ENCODE data around the gene TOM1L2.

TOM1L2 gene

GRCh38 chr17:17805575-17805974 lies 166.6 kb downstream of the TOM1L2 start:
- H3K36me3 ChIP-seq (ENCODE audit: insufficient read depth, low read length) = peaks cover 70% of the 10 kb centered on the region
- peaks cover 2% of the 10 kb centered on the region for H3K4me1 ChIP-seq (ENCODE audit: insufficient read depth, low read length)
- no peak overlapping the region for H3K4me3 ChIP-seq (ENCODE audit: low read length)
- H3K9me3 ChIP-seq (ENCODE audit: low read length) = no peaks in the 10 kb centered on the region
- no peaks in the 10 kb centered on the region for H3K27me3 ChIP-seq (ENCODE audit: insufficient read depth, low read length)
- H2AFZ ChIP-seq (ENCODE audit: low read depth, low read length) = no peak overlapping the region

DNA sequence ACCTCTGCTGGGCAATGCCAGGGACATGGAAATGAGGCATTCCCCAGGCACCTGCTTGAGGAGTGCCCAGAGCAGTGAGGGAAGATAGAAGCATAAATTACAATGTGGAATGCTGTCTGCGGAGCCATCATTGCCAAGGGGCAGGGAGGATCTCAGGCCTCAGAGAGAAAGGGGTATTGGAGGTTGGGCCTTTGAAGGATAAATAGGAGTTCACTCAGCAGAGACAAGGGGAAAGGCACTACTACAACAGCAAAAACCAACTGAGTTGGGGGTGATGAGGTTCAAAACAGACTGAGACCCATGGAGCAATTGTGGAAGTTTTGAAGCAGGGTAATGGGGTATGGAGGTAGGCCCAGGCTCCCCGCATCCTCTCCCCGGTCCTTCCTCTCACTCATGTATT lies 168.2 kb downstream of the TOM1L2 start:
- Histone ChIP-seq H3K36me3 (ENCODE audit: insufficient read depth, low read length) (peaks cover 75% of the 10 kb centered on the region), H3K27me3 (ENCODE audit: insufficient read depth, low read length) (no peaks in the 10 kb centered on the region)

DNA sequence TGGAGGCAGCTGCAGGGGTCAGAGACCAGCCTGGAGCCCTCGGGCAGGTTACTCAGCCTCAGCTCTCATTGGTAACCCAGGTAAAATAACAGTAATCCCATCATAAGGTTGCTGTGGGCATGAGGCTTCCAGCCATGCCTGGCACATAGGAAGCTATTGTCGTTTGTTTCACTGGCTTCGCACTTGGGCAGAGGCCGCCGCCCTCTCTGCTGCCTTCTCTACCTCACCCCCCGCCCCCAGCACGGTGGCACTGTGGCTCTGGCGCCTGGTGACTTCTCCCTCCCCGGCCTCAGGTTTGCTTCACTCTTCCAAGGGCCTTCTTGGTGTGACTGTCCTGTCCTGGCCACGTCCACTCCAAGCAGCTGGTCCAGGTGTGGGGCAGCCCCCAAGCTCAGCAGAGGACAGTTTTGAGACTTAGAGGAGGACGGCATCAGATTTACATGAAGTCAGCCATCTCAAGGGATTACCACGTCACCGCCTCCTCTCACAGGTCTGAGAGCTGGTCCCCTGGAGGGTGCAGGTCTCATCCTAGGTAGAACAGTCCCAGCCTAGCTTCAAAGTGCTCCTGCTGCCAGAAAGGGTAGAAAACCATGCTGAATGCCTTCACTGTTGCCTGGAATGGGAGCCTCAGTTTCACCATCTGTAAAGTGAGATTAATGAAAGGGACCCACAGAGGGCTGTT lies 170.3 kb downstream of the TOM1L2 start:
- H3K4me3 ChIP-seq (ENCODE audit: low read length) = no peak overlapping the region

More for the DNA sequence above, 168.2 kb downstream of the TOM1L2 start:
- Histone ChIP-seq H2AFZ (ENCODE audit: low read depth, low read length) (no peak overlapping the region), H3K4me1 (ENCODE audit: insufficient read depth, low read length) (peaks cover 5% of the 10 kb centered on the region), H3K9me3 (ENCODE audit: low read length) (no peaks in the 10 kb centered on the region), H3K4me3 (ENCODE audit: low read length) (no peak overlapping the region)

GRCh38 chr17:17800504-17801021 lies 171.6 kb downstream of the TOM1L2 start:
- Histone ChIP-seq H2AFZ (ENCODE audit: low read depth, low read length) (no peak overlapping the region), H3K4me1 (ENCODE audit: insufficient read depth, low read length) (peaks cover 8% of the 10 kb centered on the region), H3K27me3 (ENCODE audit: insufficient read depth, low read length) (no peaks in the 10 kb centered on the region), H3K4me3 (ENCODE audit: low read length) (no peak overlapping the region), H3K36me3 (ENCODE audit: insufficient read depth, low read length) (peaks cover 85% of the 10 kb centered on the region), H3K9me3 (ENCODE audit: low read length) (no peaks in the 10 kb centered on the region)

More for the DNA sequence above, 170.3 kb downstream of the TOM1L2 start:
- Histone ChIP-seq H3K4me1 (ENCODE audit: insufficient read depth, low read length) (peaks cover 8% of the 10 kb centered on the region), H3K9me3 (ENCODE audit: low read length) (no peaks in the 10 kb centered on the region), H3K27me3 (ENCODE audit: insufficient read depth, low read length) (no peaks in the 10 kb centered on the region), H3K36me3 (ENCODE audit: insufficient read depth, low read length) (peaks cover 85% of the 10 kb centered on the region), H2AFZ (ENCODE audit: low read depth, low read length) (no peak overlapping the region)

DNA sequence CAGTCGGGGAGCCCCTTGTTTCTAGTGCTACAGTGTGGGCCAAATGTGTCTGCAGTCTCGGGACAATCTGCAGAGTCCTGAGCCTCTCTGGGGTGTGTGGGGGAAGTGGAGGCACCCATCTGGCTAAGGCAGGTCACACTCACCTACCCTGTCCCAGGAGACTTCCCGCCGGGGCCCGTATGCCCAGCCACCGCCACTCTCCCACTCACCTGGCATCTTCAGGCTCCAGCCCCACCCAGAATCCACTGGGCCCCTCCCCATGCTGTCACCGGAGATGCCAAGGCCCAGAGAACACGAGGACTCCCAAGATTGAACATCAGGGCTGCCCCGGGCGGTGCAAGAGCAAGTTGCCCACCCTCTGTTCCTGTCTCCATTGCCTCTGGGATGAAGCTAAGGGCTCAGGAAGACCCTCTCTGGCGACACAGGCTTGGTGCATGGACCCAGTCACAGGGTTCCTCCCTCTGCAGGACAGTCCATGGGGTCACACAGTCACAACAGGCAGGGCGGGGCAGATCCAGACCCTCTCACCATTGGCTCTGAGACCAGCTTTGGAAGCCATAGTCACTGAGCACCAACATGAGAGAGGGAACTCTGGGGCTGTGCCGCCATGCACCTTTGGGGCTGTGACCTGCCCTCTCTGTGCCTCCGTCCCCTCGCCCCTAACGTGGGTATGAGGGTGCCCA lies 173.5 kb downstream of the TOM1L2 start:
- peaks cover 89% of the 10 kb centered on the region for H3K36me3 ChIP-seq (ENCODE audit: insufficient read depth, low read length)
- H2AFZ ChIP-seq (ENCODE audit: low read depth, low read length) = no peak overlapping the region
- peaks cover 8% of the 10 kb centered on the region for H3K4me1 ChIP-seq (ENCODE audit: insufficient read depth, low read length)

DNA sequence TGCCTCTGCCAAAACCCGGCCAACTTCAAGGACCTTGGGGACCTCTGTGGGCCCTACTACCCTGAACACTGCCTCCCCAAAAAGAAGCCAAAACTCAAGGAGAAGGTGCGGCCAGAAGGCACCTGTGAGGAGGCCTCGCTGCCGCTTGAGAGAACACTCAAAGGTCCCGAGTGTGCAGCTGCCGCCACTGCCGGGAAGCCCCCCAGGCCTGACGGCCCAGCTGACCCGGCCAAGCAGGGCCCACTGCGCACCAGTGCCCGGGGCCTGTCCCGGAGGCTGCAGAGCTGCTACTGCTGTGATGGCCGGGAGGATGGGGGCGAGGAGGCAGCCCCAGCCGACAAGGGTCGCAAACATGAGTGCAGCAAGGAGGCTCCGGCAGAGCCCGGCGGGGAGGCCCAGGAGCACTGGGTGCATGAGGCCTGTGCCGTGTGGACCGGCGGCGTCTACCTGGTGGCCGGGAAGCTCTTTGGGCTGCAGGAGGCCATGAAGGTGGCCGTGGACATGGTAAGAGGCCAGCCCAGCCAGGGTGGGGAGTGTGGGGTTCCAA lies 174.1 kb downstream of the TOM1L2 start:
- H3K4me1 ChIP-seq (ENCODE audit: insufficient read depth, low read length) = peaks cover 13% of the 10 kb centered on the region
- no peaks in the 10 kb centered on the region for H3K9me3 ChIP-seq (ENCODE audit: low read length)
- no peak overlapping the region for H2AFZ ChIP-seq (ENCODE audit: low read depth, low read length)
- no peaks in the 10 kb centered on the region for H3K27me3 ChIP-seq (ENCODE audit: insufficient read depth, low read length)
- no peak overlapping the region for H3K4me3 ChIP-seq (ENCODE audit: low read length)
- H3K36me3 ChIP-seq (ENCODE audit: insufficient read depth, low read length) = peaks cover 88% of the 10 kb centered on the region

More for the DNA sequence above, 173.5 kb downstream of the TOM1L2 start:
- no peaks in the 10 kb centered on the region for H3K27me3 ChIP-seq (ENCODE audit: insufficient read depth, low read length)
- H3K4me3 ChIP-seq (ENCODE audit: low read length) = no peak overlapping the region
- no peaks in the 10 kb centered on the region for H3K9me3 ChIP-seq (ENCODE audit: low read length)

GRCh38 chr17:17797119-17797809 lies 174.9 kb downstream of the TOM1L2 start:
- Histone ChIP-seq H3K4me3 (ENCODE audit: low read length) (no peak overlapping the region), H2AFZ (ENCODE audit: low read depth, low read length) (no peak overlapping the region), H3K27me3 (ENCODE audit: insufficient read depth, low read length) (no peaks in the 10 kb centered on the region), H3K9me3 (ENCODE audit: low read length) (no peaks in the 10 kb centered on the region), H3K4me1 (ENCODE audit: insufficient read depth, low read length) (peaks cover 21% of the 10 kb centered on the region), H3K36me3 (ENCODE audit: insufficient read depth, low read length) (peaks cover 87% of the 10 kb centered on the region)

DNA sequence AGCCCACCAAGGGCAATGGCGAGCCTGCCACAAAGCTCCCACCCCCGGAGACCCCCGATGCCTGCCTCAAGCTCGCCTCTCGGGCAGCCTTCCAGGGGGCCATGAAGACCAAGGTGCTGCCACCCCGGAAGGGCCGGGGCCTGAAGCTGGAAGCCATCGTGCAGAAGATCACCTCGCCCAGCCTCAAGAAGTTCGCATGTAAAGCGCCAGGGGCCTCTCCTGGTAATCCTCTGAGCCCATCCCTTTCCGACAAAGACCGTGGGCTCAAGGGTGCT lies 175.5 kb downstream of the TOM1L2 start:
- Histone ChIP-seq H3K9me3 (ENCODE audit: low read length) (no peaks in the 10 kb centered on the region), H3K36me3 (ENCODE audit: insufficient read depth, low read length) (peaks cover 82% of the 10 kb centered on the region), H3K4me1 (ENCODE audit: insufficient read depth, low read length) (peaks cover 26% of the 10 kb centered on the region), H2AFZ (ENCODE audit: low read depth, low read length) (no peak overlapping the region), H3K4me3 (ENCODE audit: low read length) (no peak overlapping the region), H3K27me3 (ENCODE audit: insufficient read depth, low read length) (no peaks in the 10 kb centered on the region)

DNA sequence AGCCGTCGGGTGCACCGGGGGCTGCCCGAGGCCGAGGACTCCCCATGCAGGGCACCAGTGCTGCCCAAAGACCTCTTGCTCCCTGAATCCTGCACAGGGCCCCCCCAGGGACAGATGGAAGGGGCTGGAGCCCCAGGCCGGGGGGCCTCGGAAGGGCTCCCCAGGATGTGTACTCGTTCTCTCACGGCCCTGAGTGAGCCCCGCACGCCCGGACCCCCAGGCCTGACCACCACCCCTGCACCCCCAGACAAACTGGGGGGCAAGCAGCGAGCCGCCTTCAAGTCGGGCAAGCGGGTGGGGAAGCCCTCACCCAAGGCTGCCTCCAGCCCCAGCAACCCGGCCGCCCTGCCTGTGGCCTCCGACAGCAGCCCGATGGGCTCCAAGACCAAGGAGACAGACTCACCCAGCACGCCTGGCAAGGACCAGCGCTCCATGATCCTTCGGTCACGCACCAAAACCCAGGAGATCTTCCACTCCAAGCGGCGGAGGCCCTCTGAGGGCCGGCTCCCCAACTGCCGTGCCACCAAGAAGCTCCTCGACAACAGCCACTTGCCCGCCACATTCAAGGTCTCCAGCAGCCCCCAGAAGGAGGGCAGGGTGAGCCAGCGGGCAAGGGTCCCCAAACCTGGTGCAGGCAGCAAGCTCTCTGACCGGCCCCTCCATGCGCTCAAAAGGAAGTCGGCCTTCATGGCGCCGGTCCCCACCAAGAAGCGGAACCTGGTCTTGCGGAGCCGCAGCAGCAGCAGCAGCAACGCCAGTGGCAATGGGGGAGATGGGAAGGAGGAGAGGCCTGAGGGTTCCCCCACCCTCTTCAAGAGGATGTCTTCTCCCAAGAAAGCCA lies 176.0 kb downstream of the TOM1L2 start:
- H3K27me3 ChIP-seq (ENCODE audit: insufficient read depth, low read length) = no peaks in the 10 kb centered on the region
- H3K4me3 ChIP-seq (ENCODE audit: low read length) = no peak overlapping the region
- no peaks in the 10 kb centered on the region for H3K9me3 ChIP-seq (ENCODE audit: low read length)
- H3K36me3 ChIP-seq (ENCODE audit: insufficient read depth, low read length) = peaks cover 76% of the 10 kb centered on the region
- H3K4me1 ChIP-seq (ENCODE audit: insufficient read depth, low read length) = peaks cover 32% of the 10 kb centered on the region
- no peak overlapping the region for H2AFZ ChIP-seq (ENCODE audit: low read depth, low read length)

DNA sequence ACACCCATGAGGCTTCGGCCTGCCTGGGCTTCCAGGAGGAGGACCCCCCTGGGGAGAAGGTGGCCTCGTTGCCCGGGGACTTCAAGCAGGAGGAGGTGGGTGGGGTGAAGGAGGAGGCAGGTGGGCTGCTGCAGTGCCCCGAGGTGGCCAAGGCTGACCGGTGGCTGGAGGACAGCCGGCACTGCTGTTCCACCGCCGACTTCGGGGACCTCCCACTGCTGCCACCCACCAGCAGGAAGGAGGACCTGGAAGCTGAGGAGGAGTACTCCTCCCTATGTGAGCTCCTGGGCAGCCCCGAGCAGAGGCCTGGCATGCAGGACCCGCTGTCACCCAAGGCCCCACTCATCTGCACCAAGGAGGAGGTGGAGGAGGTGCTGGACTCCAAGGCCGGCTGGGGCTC lies 176.9 kb downstream of the TOM1L2 start:
- Histone ChIP-seq H2AFZ (ENCODE audit: low read depth, low read length) (no peak overlapping the region), H3K27me3 (ENCODE audit: insufficient read depth, low read length) (no peaks in the 10 kb centered on the region), H3K36me3 (ENCODE audit: insufficient read depth, low read length) (peaks cover 68% of the 10 kb centered on the region), H3K4me1 (ENCODE audit: insufficient read depth, low read length) (peaks cover 40% of the 10 kb centered on the region), H3K4me3 (ENCODE audit: low read length) (no peak overlapping the region), H3K9me3 (ENCODE audit: low read length) (no peaks in the 10 kb centered on the region)

- H2AFZ ChIP-seq (ENCODE audit: low read depth, low read length) = no peak overlapping the region
- peaks cover 61% of the 10 kb centered on the region for H3K36me3 ChIP-seq (ENCODE audit: insufficient read depth, low read length)
- H3K4me1 ChIP-seq (ENCODE audit: insufficient read depth, low read length) = peaks cover 48% of the 10 kb centered on the region
- H3K9me3 ChIP-seq (ENCODE audit: low read length) = no peaks in the 10 kb centered on the region
- H3K27me3 ChIP-seq (ENCODE audit: insufficient read depth, low read length) = no peaks in the 10 kb centered on the region
- H3K4me3 ChIP-seq (ENCODE audit: low read length) = no peak overlapping the region
Observed at GRCh38 chr17:17794382-17794781, 177.8 kb downstream of the TOM1L2 start.

Measured in neuron (in vitro differentiated cells).